Activated CD4-positive, alpha-beta T cell treated with anti-CD3 and anti-CD28 coated beads, Interleukin-2, amount 10 ng/mL, durations not matched to agents 24 days and 14 days (primary cell): ENCODE measurements around the gene PCP4. TPM values are rescaled to one million over a fixed set of nuclear protein-coding genes. Genes with fewer than 3 reads are reported as not detected.

ENCODE experiments used
- DNase-seq: peaks from one replicate; pipeline ENCODE4 v3.0.0; 2022
- H3K27ac Mint-ChIP-seq: one replicate; pipeline ENCODE4 v1.8.0; 2022; ENCODE audit warnings: mild to moderate bottlenecking, mixed read lengths
- H3K27me3 Mint-ChIP-seq: one replicate; pipeline ENCODE4 v1.8.0; 2022; ENCODE audit warnings: mixed read lengths
- H3K36me3 Mint-ChIP-seq: one replicate; pipeline ENCODE4 v1.8.0; 2022; ENCODE audit warnings: low read depth, mild to moderate bottlenecking, mixed read lengths
- H3K4me1 Mint-ChIP-seq: one replicate; pipeline ENCODE4 v1.8.0; 2021; ENCODE audit warnings: mixed read lengths
- H3K4me3 Mint-ChIP-seq: one replicate; pipeline ENCODE4 v1.8.0; 2022; ENCODE audit warnings: mild to moderate bottlenecking, moderate library complexity, mixed read lengths
- H3K9me3 Mint-ChIP-seq: one replicate; pipeline ENCODE4 v1.8.0; 2021; ENCODE audit warnings: mixed read lengths
- intact Hi-C: fragments of 100-400 bp; cut with micrococcal nuclease; formaldehyde crosslinking; loops from one replicate; pipeline ENCODE4 v1.15.1; 2023
- total RNA-seq: library from RNA; stranded (reverse); gene quantifications from 2 replicates; pipeline ENCODE4 v1.2.3, GENCODE V29; 2022

PCP4 gene
- not detected in 2 replicates for total RNA-seq

DNA sequence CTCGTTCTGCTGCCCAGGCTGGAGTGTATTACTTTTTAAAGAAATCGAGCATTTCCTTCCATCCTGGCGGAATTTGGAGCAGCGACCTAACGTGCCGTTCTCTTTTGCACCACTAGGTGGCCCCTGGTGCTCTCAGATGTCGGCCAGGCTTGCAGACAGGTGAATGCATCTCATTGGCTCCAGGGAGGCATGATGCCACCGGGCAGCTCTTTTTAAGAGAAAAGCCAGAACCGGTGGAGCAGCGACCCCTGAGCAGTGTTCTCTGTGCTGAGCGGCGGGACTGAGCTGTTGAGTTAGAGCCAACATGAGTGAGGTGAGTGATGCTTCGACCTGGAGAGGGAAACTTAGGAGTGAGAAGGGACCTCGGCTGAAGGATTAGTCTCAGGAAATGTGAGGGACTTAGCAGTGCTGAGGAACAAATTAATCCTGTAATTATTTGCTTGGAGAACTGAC, at the start of gene PCP4:
PCP4 (plus strand) TSS at position 241 of the 453 bp plus-strand sequence; CDS start at position 305, 64 bp downstream.
- H3K27ac Mint-ChIP-seq, result no peak within 1 kb of the TSS
- peaks cover 2% of the 10 kb centered on the region for H3K27me3 Mint-ChIP-seq
- intact Hi-C loops, result no loop called here
- peaks cover 2% of the 10 kb centered on the region for H3K4me1 Mint-ChIP-seq
- DNase-seq, result peak; percentile 77
- no peaks in the 10 kb centered on the region for H3K9me3 Mint-ChIP-seq
- H3K36me3 Mint-ChIP-seq, result no peaks in the 10 kb centered on the region
- H3K4me3 Mint-ChIP-seq, result no peak within 1 kb of the TSS

GRCh38 chr21:39818557-39818956, 48.7 kb upstream of the PCP4 start:
- H3K9me3 Mint-ChIP-seq, result no peaks in the 10 kb centered on the region
- no peaks in the 10 kb centered on the region for H3K4me1 Mint-ChIP-seq
- no peak overlapping the region for H3K4me3 Mint-ChIP-seq
- no peaks in the 10 kb centered on the region for H3K27me3 Mint-ChIP-seq
- DNase-seq, result no peak
- no peaks in the 10 kb centered on the region for H3K36me3 Mint-ChIP-seq
- intact Hi-C loops, result no loop called here
- H3K27ac Mint-ChIP-seq, result no peak overlapping the region

DNA sequence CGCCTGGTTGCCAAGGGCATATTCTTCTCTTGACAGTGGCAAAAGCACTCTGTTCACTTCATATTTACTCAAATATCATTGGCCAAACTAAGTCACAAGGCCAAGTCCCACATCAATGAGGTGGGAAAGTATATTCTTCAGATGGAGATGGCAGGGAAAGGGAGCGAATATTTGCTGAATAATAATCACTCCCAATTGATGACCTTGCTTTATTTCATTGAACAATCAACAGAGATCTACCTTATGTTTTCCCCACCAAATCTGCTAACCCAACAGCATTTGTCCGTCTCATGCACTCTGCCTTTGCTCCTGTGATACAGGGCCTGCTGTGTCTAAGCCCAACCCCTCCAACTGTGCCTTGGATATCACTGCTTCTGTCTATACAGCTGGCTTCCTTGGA, 45.2 kb upstream of the PCP4 start:
- no peaks in the 10 kb centered on the region for H3K4me1 Mint-ChIP-seq
- intact Hi-C loops, result no loop called here
- no peaks in the 10 kb centered on the region for H3K36me3 Mint-ChIP-seq
- no peak overlapping the region for H3K27ac Mint-ChIP-seq
- H3K9me3 Mint-ChIP-seq, result peaks cover 6% of the 10 kb centered on the region
- no peak overlapping the region for H3K4me3 Mint-ChIP-seq
- no peak for DNase-seq
- H3K27me3 Mint-ChIP-seq, result no peaks in the 10 kb centered on the region

GRCh38 chr21:39825250-39825649, 42.0 kb upstream of the PCP4 start:
- H3K4me1 Mint-ChIP-seq, result no peaks in the 10 kb centered on the region

DNA sequence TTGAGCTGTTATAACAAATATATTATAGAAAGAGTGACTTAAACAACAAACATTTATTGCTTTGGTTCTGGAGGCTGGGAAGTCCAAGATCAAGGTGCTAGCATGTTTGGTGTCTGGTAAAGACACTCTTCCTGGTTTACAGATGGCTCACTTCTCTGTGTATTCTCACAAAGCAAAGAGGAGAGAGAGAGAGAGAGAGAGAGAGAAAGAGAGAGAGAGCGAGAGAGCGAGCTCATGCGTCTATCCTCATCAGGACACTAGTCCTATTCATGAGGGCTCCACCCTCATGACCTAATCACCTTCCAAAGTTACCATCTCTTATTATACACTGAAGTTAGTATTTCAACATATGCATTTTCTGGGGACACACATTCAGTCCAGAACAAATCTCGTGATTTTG, 32.7 kb upstream of the PCP4 start:
- Mint-ChIP-seq H3K27ac (no peak overlapping the region), H3K4me1 (no peaks in the 10 kb centered on the region), H3K27me3 (no peaks in the 10 kb centered on the region), H3K9me3 (no peaks in the 10 kb centered on the region), H3K36me3 (no peaks in the 10 kb centered on the region), H3K4me3 (no peak overlapping the region)
- intact Hi-C loops, result no loop called here
- DNase-seq, result no peak

More at GRCh38 chr21:39825250-39825649, 42.0 kb upstream of the PCP4 start:
- no peak for DNase-seq
- H3K27ac Mint-ChIP-seq, result no peak overlapping the region
- H3K9me3 Mint-ChIP-seq, result peaks cover 6% of the 10 kb centered on the region
- H3K36me3 Mint-ChIP-seq, result no peaks in the 10 kb centered on the region
- intact Hi-C loops, result no loop called here
- no peaks in the 10 kb centered on the region for H3K27me3 Mint-ChIP-seq
- no peak overlapping the region for H3K4me3 Mint-ChIP-seq

DNA sequence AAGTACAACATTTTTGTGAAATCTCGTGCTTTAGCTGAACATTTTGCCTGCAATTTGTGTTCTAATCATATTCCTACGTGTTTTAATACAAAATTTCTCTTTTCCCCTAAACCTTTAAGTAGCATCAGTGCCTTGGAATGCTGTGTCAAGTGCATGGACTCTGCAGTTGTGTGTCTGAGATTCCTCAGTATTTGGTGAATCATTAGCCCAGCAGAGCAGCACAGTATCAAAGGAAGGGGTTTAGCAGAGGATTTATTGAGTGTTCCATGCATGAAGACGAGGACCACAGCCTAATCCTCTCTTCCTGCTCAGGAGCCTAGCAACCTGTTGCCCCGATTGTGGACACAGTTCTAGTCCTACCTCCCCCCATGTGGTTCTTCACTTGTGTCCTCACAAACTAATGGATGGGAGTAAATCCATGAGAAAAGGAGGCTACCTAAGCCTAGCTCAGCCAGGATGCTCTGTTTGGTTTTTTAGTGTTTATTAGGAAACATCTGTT, 29.3 kb upstream of the PCP4 start:
- H3K27ac Mint-ChIP-seq, result no peak overlapping the region
- DNase-seq, result no peak
- H3K4me1 Mint-ChIP-seq, result no peaks in the 10 kb centered on the region
- H3K4me3 Mint-ChIP-seq, result no peak overlapping the region
- H3K27me3 Mint-ChIP-seq, result no peaks in the 10 kb centered on the region
- no peaks in the 10 kb centered on the region for H3K36me3 Mint-ChIP-seq
- H3K9me3 Mint-ChIP-seq, result no peaks in the 10 kb centered on the region
- intact Hi-C loops, result no loop called here

GRCh38 chr21:39840373-39841097, 26.7 kb upstream of the PCP4 start:
- no peaks in the 10 kb centered on the region for H3K4me1 Mint-ChIP-seq
- no peaks in the 10 kb centered on the region for H3K36me3 Mint-ChIP-seq
- H3K27ac Mint-ChIP-seq, result no peak overlapping the region
- no peak for DNase-seq
- intact Hi-C loops, result no loop called here
- H3K9me3 Mint-ChIP-seq, result no peaks in the 10 kb centered on the region
- no peak overlapping the region for H3K4me3 Mint-ChIP-seq
- no peaks in the 10 kb centered on the region for H3K27me3 Mint-ChIP-seq

GRCh38 chr21:39842741-39843459, 24.3 kb upstream of the PCP4 start:
- H3K4me3 Mint-ChIP-seq, result no peak overlapping the region
- H3K9me3 Mint-ChIP-seq, result no peaks in the 10 kb centered on the region
- H3K36me3 Mint-ChIP-seq, result no peaks in the 10 kb centered on the region
- no peaks in the 10 kb centered on the region for H3K27me3 Mint-ChIP-seq
- no peaks in the 10 kb centered on the region for H3K4me1 Mint-ChIP-seq
- intact Hi-C loops, result no loop called here
- H3K27ac Mint-ChIP-seq, result no peak overlapping the region
- no peak for DNase-seq

GRCh38 chr21:39843483-39843882, 23.8 kb upstream of the PCP4 start:
- intact Hi-C loops, result no loop called here
- Mint-ChIP-seq H3K4me3 (no peak overlapping the region), H3K4me1 (no peaks in the 10 kb centered on the region), H3K36me3 (no peaks in the 10 kb centered on the region), H3K27ac (no peak overlapping the region), H3K27me3 (no peaks in the 10 kb centered on the region), H3K9me3 (no peaks in the 10 kb centered on the region)
- no peak for DNase-seq

DNA sequence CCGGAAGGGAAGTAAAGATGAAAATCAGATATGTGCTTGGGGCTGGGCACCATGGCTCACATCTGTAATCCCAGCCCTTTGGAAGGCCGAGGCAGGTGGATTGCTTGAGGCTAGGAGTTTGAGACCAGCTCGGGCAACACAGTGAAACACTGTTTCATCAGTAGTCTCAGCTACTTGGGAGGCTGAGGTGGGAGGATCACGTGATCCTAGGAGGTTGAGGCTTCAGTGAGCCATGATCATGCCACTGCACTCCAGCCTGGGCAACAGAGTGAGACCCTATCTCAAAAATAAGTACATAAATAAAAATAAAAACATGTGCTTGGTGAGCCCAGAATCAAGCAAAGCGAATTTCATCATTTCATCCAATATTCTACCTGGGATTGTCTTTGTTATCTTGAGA, 23.3 kb upstream of the PCP4 start:
- intact Hi-C loops, result no loop called here
- Mint-ChIP-seq H3K4me3 (no peak overlapping the region), H3K27ac (no peak overlapping the region), H3K4me1 (no peaks in the 10 kb centered on the region), H3K27me3 (no peaks in the 10 kb centered on the region), H3K9me3 (no peaks in the 10 kb centered on the region), H3K36me3 (no peaks in the 10 kb centered on the region)
- no peak for DNase-seq

- H3K27me3 Mint-ChIP-seq, result no peaks in the 10 kb centered on the region
- H3K9me3 Mint-ChIP-seq, result no peaks in the 10 kb centered on the region
- no peak overlapping the region for H3K4me3 Mint-ChIP-seq
- no peak overlapping the region for H3K27ac Mint-ChIP-seq
- no peaks in the 10 kb centered on the region for H3K36me3 Mint-ChIP-seq
- DNase-seq, result no peak
- H3K4me1 Mint-ChIP-seq, result no peaks in the 10 kb centered on the region
- intact Hi-C loops, result no loop called here
These were observed 21.6 kb upstream of the PCP4 start for GRCh38 chr21:39845571-39846130.

GRCh38 chr21:39847877-39848276, 19.4 kb upstream of the PCP4 start:
- Mint-ChIP-seq H3K4me3 (no peak overlapping the region), H3K9me3 (no peaks in the 10 kb centered on the region), H3K4me1 (no peaks in the 10 kb centered on the region), H3K36me3 (no peaks in the 10 kb centered on the region), H3K27me3 (no peaks in the 10 kb centered on the region), H3K27ac (no peak overlapping the region)
- DNase-seq, result no peak
- intact Hi-C loops, result no loop called here

- Mint-ChIP-seq H3K4me1 (no peaks in the 10 kb centered on the region), H3K27ac (no peak overlapping the region), H3K9me3 (peaks cover 3% of the 10 kb centered on the region), H3K4me3 (no peak overlapping the region), H3K27me3 (no peaks in the 10 kb centered on the region), H3K36me3 (no peaks in the 10 kb centered on the region)
- intact Hi-C loops, result no loop called here
- no peak for DNase-seq
These were observed 18.1 kb upstream of the PCP4 start for GRCh38 chr21:39849014-39849655.

DNA sequence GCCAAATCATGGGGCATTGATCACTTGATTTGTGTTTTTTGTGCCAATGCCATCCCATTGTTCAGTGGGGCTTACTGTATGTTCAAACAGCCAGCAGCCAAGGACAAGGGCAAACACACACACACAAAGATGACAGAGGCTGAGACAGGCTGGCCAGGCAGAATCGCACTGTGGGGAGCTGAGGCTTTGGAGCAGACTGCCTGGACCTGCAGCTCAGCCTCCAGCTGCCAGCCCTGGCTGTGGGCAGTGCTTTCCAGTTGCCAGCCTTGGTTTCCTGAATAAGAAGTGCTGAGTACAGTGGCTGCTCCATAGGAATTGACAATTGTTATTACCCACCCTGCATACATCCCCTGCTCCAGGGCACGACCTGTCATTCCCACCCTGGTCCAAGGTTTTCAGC, 16.9 kb upstream of the PCP4 start:
- no peak overlapping the region for H3K4me3 Mint-ChIP-seq
- intact Hi-C loops, result no loop called here
- H3K9me3 Mint-ChIP-seq, result peaks cover 3% of the 10 kb centered on the region
- no peak for DNase-seq
- H3K27ac Mint-ChIP-seq, result no peak overlapping the region
- H3K27me3 Mint-ChIP-seq, result no peaks in the 10 kb centered on the region
- H3K4me1 Mint-ChIP-seq, result no peaks in the 10 kb centered on the region
- H3K36me3 Mint-ChIP-seq, result no peaks in the 10 kb centered on the region
